Activated CD4-positive, alpha-beta memory T cell treated with anti-CD3 and anti-CD28 coated beads, Interleukin-2, amount 10 ng/mL, durations not matched to agents 7 days and 5 days (primary cell): ENCODE data around the gene AGFG1. TPM values are rescaled to one million over a fixed set of nuclear protein-coding genes. Genes with fewer than 3 reads are reported as not detected.
"Not testable (repeated sequence)": the region's sequence is repeated elsewhere in the genome, so short reads cannot be mapped to it uniquely, and the experiment has no call there.

ENCODE experiments used
- CTCF ChIA-PET: fragments of 350-600 bp; sonication (Branson Sonifier 250); formaldehyde crosslinking; loops from one replicate; lab custom pipeline; 2021; ENCODE audit warnings: antibody characterized with exemption, inconsistent platforms; lab: Charles Lee
- POLR2A ChIA-PET: fragments of 350-600 bp; sonication (Branson Sonifier 250); formaldehyde crosslinking; loops from one replicate; lab custom pipeline; 2021; ENCODE audit warnings: antibody characterized with exemption; lab: Charles Lee
- DNase-seq: peaks from one replicate; pipeline ENCODE4 v3.0.0-alpha.2; 2020
- H3K27ac Mint-ChIP-seq: one replicate; pipeline ENCODE4 v1.8.0; 2021; ENCODE audit warnings: mild to moderate bottlenecking, mixed read lengths
- H3K27me3 Mint-ChIP-seq: one replicate; pipeline ENCODE4 v1.8.0; 2021; ENCODE audit warnings: mixed read lengths
- H3K36me3 Mint-ChIP-seq: one replicate; pipeline ENCODE4 v1.8.0; 2021; ENCODE audit warnings: low read depth, mixed read lengths
- H3K4me1 Mint-ChIP-seq: one replicate; pipeline ENCODE4 v1.8.0; 2021; ENCODE audit warnings: mixed read lengths
- H3K4me3 Mint-ChIP-seq: one replicate; pipeline ENCODE4 v1.8.0; 2021; ENCODE audit warnings: mild to moderate bottlenecking, mixed read lengths
- H3K9me3 Mint-ChIP-seq: one replicate; pipeline ENCODE4 v1.8.0; 2021; ENCODE audit warnings: mixed read lengths
- total RNA-seq, 2 experiments: library from RNA; stranded (reverse); gene quantifications; one replicate each; pipeline ENCODE4 v1.2.3, GENCODE V29; 2021

Gene AGFG1
- total RNA-seq, 2 experiments from 2014 or later, result 59.7 to 64.0 TPM

DNA sequence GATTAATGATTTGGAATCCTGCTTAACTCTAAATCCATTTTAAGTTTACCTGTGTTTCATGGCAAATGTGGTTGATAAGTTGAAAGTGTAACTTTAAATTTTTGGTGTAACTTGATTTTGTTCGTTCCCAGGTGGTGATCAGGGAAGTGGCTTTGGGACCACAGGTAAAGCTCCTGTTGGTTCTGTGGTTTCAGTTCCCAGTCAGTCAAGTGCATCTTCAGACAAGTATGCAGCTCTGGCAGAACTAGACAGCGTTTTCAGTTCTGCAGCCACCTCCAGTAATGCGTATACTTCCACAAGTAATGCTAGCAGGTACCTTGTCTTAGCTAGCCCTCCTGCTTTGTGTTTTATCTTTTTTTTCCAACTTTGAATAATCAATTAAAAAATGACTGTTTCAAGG lies 62.8 kb downstream of the AGFG1 start:
- Mint-ChIP-seq H3K4me3 (no peak overlapping the region), H3K4me1 (no peaks in the 10 kb centered on the region), H3K9me3 (no peaks in the 10 kb centered on the region), H3K36me3 (peaks cover 48% of the 10 kb centered on the region), H3K27me3 (no peaks in the 10 kb centered on the region), H3K27ac (no peak overlapping the region)
- POLR2A ChIA-PET, result no interaction called here
- DNase-seq, result no peak
- CTCF ChIA-PET, result no interaction called here

- no peak for DNase-seq
- no peaks in the 10 kb centered on the region for H3K27me3 Mint-ChIP-seq
- H3K27ac Mint-ChIP-seq, result no peak overlapping the region
- peaks cover 3% of the 10 kb centered on the region for H3K9me3 Mint-ChIP-seq
- ChIA-PET POLR2A (no interaction called here), CTCF (interaction anchor here (0.9 kb wide), 1 partner anchor 25 kb away, joined by 3 read pairs; no protein-coding TSS in a partner anchor)
- no peaks in the 10 kb centered on the region for H3K4me1 Mint-ChIP-seq
- peaks cover 62% of the 10 kb centered on the region for H3K36me3 Mint-ChIP-seq
- no peak overlapping the region for H3K4me3 Mint-ChIP-seq
These were observed 64.5 kb downstream of the AGFG1 start for GRCh38 chr2:227536445-227536844.

DNA sequence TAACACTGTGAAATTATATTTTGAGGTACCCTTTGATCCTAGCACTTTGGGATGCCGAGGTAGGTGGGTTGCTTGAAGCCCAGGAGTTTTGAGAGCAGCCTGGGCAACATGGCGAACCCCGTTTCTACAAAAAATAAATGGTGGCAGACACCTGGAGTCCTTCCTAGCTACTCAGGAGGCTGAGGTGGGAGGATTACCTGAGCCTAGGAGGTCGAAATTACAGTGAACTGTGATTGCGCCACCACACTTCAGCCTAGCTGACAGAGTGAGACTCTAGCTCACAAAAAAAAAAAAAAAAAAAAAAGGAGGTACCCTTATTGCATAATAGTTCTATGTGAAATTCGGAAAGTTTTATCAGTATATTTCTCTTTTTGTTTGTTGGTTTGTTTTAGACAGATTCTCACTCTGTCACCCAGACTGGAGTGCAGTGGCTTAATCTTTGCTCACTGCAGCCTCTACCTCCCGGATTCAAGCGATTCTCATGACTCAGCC lies 67.6 kb downstream of the AGFG1 start:
- DNase-seq, result no peak
- POLR2A ChIA-PET, result no interaction called here
- CTCF ChIA-PET, result interaction anchor here (0.7 kb wide), 1 partner anchor 1140 kb away, joined by 3 read pairs; no protein-coding TSS in a partner anchor
- Mint-ChIP-seq H3K27me3 (no peaks in the 10 kb centered on the region), H3K27ac (no peak overlapping the region), H3K9me3 (peaks cover 7% of the 10 kb centered on the region), H3K4me1 (no peaks in the 10 kb centered on the region), H3K4me3 (no peak overlapping the region), H3K36me3 (peaks cover 68% of the 10 kb centered on the region)

DNA sequence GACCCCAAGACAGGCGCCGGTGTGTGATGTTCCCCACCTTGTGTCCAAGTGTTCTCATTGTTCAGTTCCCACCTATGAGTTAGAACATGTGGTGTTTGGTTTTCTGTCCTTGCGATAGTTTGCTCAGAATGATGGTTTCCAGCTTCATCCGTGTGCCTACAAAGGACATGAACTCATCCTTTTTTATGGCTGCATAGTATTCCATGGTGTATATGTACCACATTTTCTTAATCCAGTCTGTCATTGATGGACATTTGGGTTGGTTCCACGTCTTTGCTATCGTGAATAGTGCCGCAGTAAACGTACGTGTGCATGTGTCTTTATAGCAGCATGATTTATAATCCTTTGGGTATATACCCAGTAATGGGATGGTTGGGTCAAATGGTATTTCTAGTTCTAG lies 68.4 kb downstream of the AGFG1 start:
- H3K27ac Mint-ChIP-seq, H3K27me3 Mint-ChIP-seq, CTCF ChIA-PET, POLR2A ChIA-PET, H3K4me3 Mint-ChIP-seq, H3K4me1 Mint-ChIP-seq, DNase-seq, H3K9me3 Mint-ChIP-seq: not testable (repeated sequence)
- H3K36me3 Mint-ChIP-seq, result peaks cover 76% of the 10 kb centered on the region

DNA sequence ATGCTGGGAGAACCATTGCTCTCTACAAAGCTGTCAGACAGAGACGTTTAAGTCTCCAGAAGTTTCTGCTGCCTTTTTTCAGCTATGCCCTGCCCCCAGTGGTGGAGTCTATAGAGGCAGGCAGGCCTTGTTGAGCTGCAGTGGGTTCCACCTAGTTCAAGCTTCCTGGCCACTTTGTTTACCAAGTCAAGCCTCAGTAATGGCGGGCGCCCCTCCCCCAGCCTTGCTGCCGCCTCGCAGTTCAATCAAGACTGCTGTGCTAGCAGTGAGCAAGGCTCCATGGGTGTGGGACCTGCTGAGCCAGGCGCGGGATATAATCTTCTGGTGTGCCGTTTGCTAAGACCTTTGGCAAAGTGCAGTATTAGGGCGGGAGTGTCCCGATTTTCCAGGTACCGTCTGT lies 74.0 kb downstream of the AGFG1 start:
- no peak overlapping the region for H3K4me3 Mint-ChIP-seq
- no peaks in the 10 kb centered on the region for H3K4me1 Mint-ChIP-seq
- peaks cover 4% of the 10 kb centered on the region for H3K9me3 Mint-ChIP-seq
- H3K27ac Mint-ChIP-seq, result no peak overlapping the region
- peaks cover 53% of the 10 kb centered on the region for H3K36me3 Mint-ChIP-seq
- ChIA-PET CTCF (interaction anchor here (0.9 to 1.9 kb wide), 7 partner anchors 9 to 854 kb away, joined by 3 to 7 read pairs (median 3); no protein-coding TSS in a partner anchor), POLR2A (no interaction called here)
- DNase-seq, result peak; percentile 19
- H3K27me3 Mint-ChIP-seq, result no peaks in the 10 kb centered on the region

DNA sequence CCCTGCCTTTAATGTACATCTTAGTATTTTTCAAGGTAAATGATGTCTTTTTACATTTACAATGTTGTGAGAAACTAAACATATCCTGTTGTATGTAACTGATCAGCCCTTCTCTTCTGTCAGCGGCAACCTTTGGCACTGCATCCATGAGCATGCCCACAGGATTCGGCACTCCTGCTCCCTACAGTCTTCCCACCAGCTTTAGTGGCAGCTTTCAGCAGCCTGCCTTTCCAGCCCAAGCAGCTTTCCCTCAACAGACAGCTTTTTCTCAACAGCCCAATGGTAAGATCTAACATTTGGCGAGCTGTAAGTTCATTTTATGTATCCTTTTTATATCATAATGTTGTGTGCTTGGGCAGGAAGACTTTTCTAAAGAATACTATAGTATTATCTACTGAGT lies 79.9 kb downstream of the AGFG1 start:
- Mint-ChIP-seq H3K27ac (no peak overlapping the region), H3K27me3 (no peaks in the 10 kb centered on the region), H3K4me1 (no peaks in the 10 kb centered on the region), H3K4me3 (no peak overlapping the region), H3K9me3 (no peaks in the 10 kb centered on the region), H3K36me3 (peaks cover 28% of the 10 kb centered on the region)
- DNase-seq, result no peak
- POLR2A ChIA-PET, result no interaction called here
- CTCF ChIA-PET, result no interaction called here

DNA sequence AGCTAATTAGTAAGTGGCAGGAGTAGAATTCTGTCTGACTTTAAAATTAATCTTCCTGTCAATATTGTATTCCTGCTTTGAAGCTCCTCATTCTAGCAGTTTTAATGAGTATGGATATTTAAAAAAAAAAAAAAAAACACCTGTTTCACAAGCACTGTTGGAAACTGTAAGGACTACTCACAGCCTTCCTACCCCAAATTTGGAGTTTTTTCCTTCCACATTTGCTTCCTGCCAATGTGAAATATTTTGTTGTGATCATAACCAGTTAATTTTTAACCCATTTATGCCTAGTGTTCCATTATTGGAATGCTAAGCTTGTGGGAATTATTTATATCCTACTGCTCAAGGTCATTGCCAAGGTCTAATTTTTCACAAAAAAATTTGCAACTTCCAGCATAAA lies 90.6 kb downstream of the AGFG1 start:
- Mint-ChIP-seq H3K9me3 (no peaks in the 10 kb centered on the region), H3K4me1 (no peaks in the 10 kb centered on the region), H3K36me3 (peaks cover 5% of the 10 kb centered on the region), H3K27me3 (no peaks in the 10 kb centered on the region), H3K27ac (no peak overlapping the region), H3K4me3 (no peak overlapping the region)
- ChIA-PET CTCF (interaction anchor here (0.7 kb wide), 1 partner anchor 9 kb away, joined by 4 read pairs; no protein-coding TSS in a partner anchor), POLR2A (no interaction called here)
- no peak for DNase-seq

GRCh38 chr2:227565080-227565479 lies 93.1 kb downstream of the AGFG1 start:
- Mint-ChIP-seq H3K27ac (no peak overlapping the region), H3K36me3 (peaks cover 5% of the 10 kb centered on the region), H3K9me3 (no peaks in the 10 kb centered on the region), H3K4me1 (no peaks in the 10 kb centered on the region), H3K27me3 (no peaks in the 10 kb centered on the region), H3K4me3 (no peak overlapping the region)
- DNase-seq, result no peak
- CTCF ChIA-PET, result no interaction called here
- POLR2A ChIA-PET, result no interaction called here

- Mint-ChIP-seq H3K27ac (no peak overlapping the region), H3K4me3 (no peak overlapping the region), H3K27me3 (no peaks in the 10 kb centered on the region), H3K9me3 (no peaks in the 10 kb centered on the region), H3K36me3 (peaks cover 3% of the 10 kb centered on the region), H3K4me1 (no peaks in the 10 kb centered on the region)
- CTCF ChIA-PET, result no interaction called here
- no peak for DNase-seq
- POLR2A ChIA-PET, result no interaction called here
These were observed 94.1 kb downstream of the AGFG1 start for GRCh38 chr2:227566012-227566411.

- Mint-ChIP-seq H3K27me3 (no peaks in the 10 kb centered on the region), H3K36me3 (peaks cover 3% of the 10 kb centered on the region), H3K27ac (no peak overlapping the region), H3K4me1 (no peaks in the 10 kb centered on the region), H3K4me3 (no peak overlapping the region), H3K9me3 (no peaks in the 10 kb centered on the region)
- CTCF ChIA-PET, result no interaction called here
- no peak for DNase-seq
- POLR2A ChIA-PET, result no interaction called here
These were observed 96.9 kb downstream of the AGFG1 start for GRCh38 chr2:227568852-227569169.

- CTCF ChIA-PET, result no interaction called here
- H3K4me1 Mint-ChIP-seq, result no peaks in the 10 kb centered on the region
- no peak for DNase-seq
- POLR2A ChIA-PET, result no interaction called here
- H3K27me3 Mint-ChIP-seq, result no peaks in the 10 kb centered on the region
- H3K36me3 Mint-ChIP-seq, result peaks cover 3% of the 10 kb centered on the region
- no peak overlapping the region for H3K27ac Mint-ChIP-seq
- no peaks in the 10 kb centered on the region for H3K9me3 Mint-ChIP-seq
- H3K4me3 Mint-ChIP-seq, result no peak overlapping the region
These were observed 98.7 kb downstream of the AGFG1 start for GRCh38 chr2:227570615-227571014.

GRCh38 chr2:227576110-227576509 lies 104.2 kb downstream of the AGFG1 start:
- Mint-ChIP-seq H3K27me3 (peaks cover 15% of the 10 kb centered on the region), H3K9me3 (no peaks in the 10 kb centered on the region)
- POLR2A ChIA-PET, result no interaction called here

DNA sequence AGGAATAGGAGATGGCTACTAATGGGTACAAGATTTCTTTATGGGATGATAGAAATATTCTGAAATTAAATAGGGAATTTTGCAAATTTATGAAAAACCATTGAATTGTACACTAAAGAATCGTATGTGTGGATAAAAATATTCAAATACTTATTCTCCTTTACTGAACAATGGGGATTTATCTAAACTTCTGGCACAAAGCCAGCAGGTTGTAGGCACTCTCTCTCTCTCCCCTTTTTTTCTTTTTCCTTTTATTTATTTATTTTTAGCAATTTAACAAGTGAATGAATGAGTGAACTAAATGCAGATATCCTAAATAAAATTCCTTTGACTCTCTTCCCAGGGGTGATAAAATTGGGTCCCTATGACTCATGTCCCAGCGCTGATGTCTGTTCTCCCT lies 104.9 kb downstream of the AGFG1 start:
- ChIA-PET POLR2A (no interaction called here), CTCF (interaction anchor here (1.8 kb wide), 1 partner anchor 81 kb away, joined by 4 read pairs; no protein-coding TSS in a partner anchor)
- DNase-seq, result no peak
- Mint-ChIP-seq H3K27ac (no peak overlapping the region), H3K4me1 (no peaks in the 10 kb centered on the region), H3K27me3 (peaks cover 18% of the 10 kb centered on the region), H3K9me3 (no peaks in the 10 kb centered on the region), H3K4me3 (no peak overlapping the region), H3K36me3 (no peaks in the 10 kb centered on the region)

More at GRCh38 chr2:227576110-227576509, 104.2 kb downstream of the AGFG1 start:
- no peak overlapping the region for H3K4me3 Mint-ChIP-seq
- H3K4me1 Mint-ChIP-seq, result no peaks in the 10 kb centered on the region
- H3K27ac Mint-ChIP-seq, result no peak overlapping the region
- CTCF ChIA-PET, result no interaction called here
- DNase-seq, result no peak
- H3K36me3 Mint-ChIP-seq, result no peaks in the 10 kb centered on the region

DNA sequence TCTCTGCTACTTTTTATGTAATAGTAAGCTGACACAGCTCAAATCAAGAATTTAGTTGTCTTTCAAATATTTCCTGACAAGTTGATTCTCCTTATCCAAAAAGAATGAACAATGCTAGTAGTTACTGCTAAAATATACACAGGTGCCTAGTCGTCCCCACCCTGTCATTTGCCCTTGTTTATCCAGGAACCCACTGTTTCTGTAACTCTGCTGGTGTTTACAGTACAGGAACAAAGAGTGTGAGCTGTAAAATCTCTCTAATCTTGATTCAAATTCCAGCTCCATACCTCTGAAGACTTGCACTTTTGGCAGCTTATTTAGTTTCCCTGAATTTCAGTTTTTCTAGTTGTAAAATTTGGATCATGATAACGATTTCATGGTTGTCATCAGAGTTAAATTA lies 105.6 kb downstream of the AGFG1 start:
- CTCF ChIA-PET, result interaction anchor here (1.8 kb wide), 1 partner anchor 81 kb away, joined by 4 read pairs; no protein-coding TSS in a partner anchor
- Mint-ChIP-seq H3K4me3 (no peak overlapping the region), H3K9me3 (peaks cover 6% of the 10 kb centered on the region), H3K27ac (no peak overlapping the region), H3K36me3 (peaks cover 2% of the 10 kb centered on the region), H3K4me1 (no peaks in the 10 kb centered on the region), H3K27me3 (peaks cover 18% of the 10 kb centered on the region)
- POLR2A ChIA-PET, result no interaction called here
- no peak for DNase-seq
